ENCODE results near the gene RPGRIP1L. TPM values are rescaled to one million over a fixed set of nuclear protein-coding genes. Genes with fewer than 3 reads are reported as not detected.

Gene RPGRIP1L
- total RNA-seq, 4 donors from 2014 or later: 1.2 to 6.1 (median 2.3) TPM

- TF ChIP-seq CTCF (IDR thresholded peaks at IDR 0.05) (no peak), POLR2A (IDR thresholded peaks at IDR 0.05) (no peak)
- 37 to 39% methylated on average over 3 of the region's 3 CpGs for WGBS, 2 donors
- no peak for DNase-seq (ENCODE audit: low spot score in 2 of 2)
These were observed 13.9 kb upstream of the RPGRIP1L start for GRCh38 chr16:53717577-53717976.

GRCh38 chr16:53715023-53715384 lies 11.3 kb upstream of the RPGRIP1L start:
- no peak for DNase-seq (ENCODE audit: low spot score in 2 of 2)
- WGBS, 2 donors: 62 to 70% methylated on average over 2 of the region's 2 CpGs
- intact Hi-C loops (cut with DNase I; ENCODE audit: low total_unique reads): no loop called here
- no peak overlapping the region for H3K4me3 ChIP-seq (ENCODE audit: low read depth, poor library complexity, severe bottlenecking)
- no peak for TF ChIP-seq POLR2A (IDR thresholded peaks at IDR 0.05)
- no peak for TF ChIP-seq CTCF (IDR thresholded peaks at IDR 0.05)

More at GRCh38 chr16:53717577-53717976, 13.9 kb upstream of the RPGRIP1L start:
- no peak overlapping the region for H3K4me3 ChIP-seq (ENCODE audit: low read depth, poor library complexity, severe bottlenecking)
- intact Hi-C loops (cut with DNase I; ENCODE audit: low total_unique reads): no loop called here

- no peak overlapping the region for H3K4me3 ChIP-seq (ENCODE audit: low read depth, poor library complexity, severe bottlenecking)
- DNase-seq (ENCODE audit: low spot score in 2 of 2): peak in 1 of 2 donors; percentile 47
- intact Hi-C loops (cut with DNase I; ENCODE audit: low total_unique reads): no loop called here
- TF ChIP-seq POLR2A (IDR thresholded peaks at IDR 0.05) (no peak), CTCF (IDR thresholded peaks at IDR 0.05) (no peak)
- 48 to 50% methylated on average over 7 of the region's 7 CpGs for WGBS, 2 donors
These were observed 10.8 kb upstream of the RPGRIP1L start for GRCh38 chr16:53714205-53715022.

- intact Hi-C loops (cut with DNase I; ENCODE audit: low total_unique reads): no loop called here
- 42% methylated on average over 3 of the region's 3 CpGs for WGBS, 2 donors
- DNase-seq (ENCODE audit: low spot score in 2 of 2): no peak
- no peak overlapping the region for H3K4me3 ChIP-seq (ENCODE audit: low read depth, poor library complexity, severe bottlenecking)
- TF ChIP-seq POLR2A (IDR thresholded peaks at IDR 0.05): no peak
- no peak for TF ChIP-seq CTCF (IDR thresholded peaks at IDR 0.05)
These were observed 9.9 kb upstream of the RPGRIP1L start for GRCh38 chr16:53713403-53714204.

GRCh38 chr16:53712065-53712464 lies 8.4 kb upstream of the RPGRIP1L start:
- DNase-seq (ENCODE audit: low spot score in 2 of 2): no peak
- no peak overlapping the region for H3K4me3 ChIP-seq (ENCODE audit: low read depth, poor library complexity, severe bottlenecking)
- TF ChIP-seq CTCF (IDR thresholded peaks at IDR 0.05) (no peak), POLR2A (IDR thresholded peaks at IDR 0.05) (no peak)
- 94 to 98% methylated on average over 2 of the region's 2 CpGs for WGBS, 2 donors
- intact Hi-C loops (cut with DNase I; ENCODE audit: low total_unique reads): no loop called here

Measured in lower leg skin (tissue), 4 donors.